ENCODE data around the gene GRIA4. TPM values are rescaled to one million over a fixed set of nuclear protein-coding genes. Genes with fewer than 3 reads are reported as not detected.

GRIA4 gene
- polyA plus RNA-seq, 1 donor from 2014 or later: 6.3 TPM

DNA sequence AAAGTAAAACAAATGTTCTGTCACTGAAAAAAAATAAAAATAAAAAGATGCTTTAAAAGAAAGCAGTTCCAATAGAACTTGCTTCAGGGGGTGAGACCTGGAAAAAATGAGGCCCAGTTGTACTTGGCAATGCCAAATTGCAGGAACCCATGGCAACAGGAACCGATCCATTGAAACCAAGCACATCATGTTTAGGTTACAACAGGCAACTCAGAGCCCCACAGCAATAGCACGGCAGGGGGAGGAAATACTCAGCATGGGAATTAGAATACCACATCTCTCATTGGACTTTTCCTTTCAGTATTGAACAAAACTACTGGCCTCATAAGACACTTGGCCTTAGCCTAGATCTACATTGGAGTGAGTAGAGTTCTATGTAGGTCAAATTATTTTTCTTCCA, 327.9 kb downstream of the GRIA4 start:
- Histone ChIP-seq H2AFZ (ENCODE audit: low read depth, low read length) (no peak overlapping the region), H3K4me2 (ENCODE audit: low read length) (no peak overlapping the region), H3K4me3 (ENCODE audit: low read length) (no peak overlapping the region), H3K9me2 (ENCODE audit: insufficient read depth, low read length) (no peaks in the 10 kb centered on the region), H4K20me1 (ENCODE audit: insufficient read depth) (no peaks in the 10 kb centered on the region), H3K27ac (ENCODE audit: low read length) (no peak overlapping the region), H3K79me2 (replicated peaks; ENCODE audit: insufficient read depth, low read length) (no peaks in the 10 kb centered on the region), H3K36me3 (ENCODE audit: insufficient read depth, low read length) (no peaks in the 10 kb centered on the region), H3K9me3 (ENCODE audit: low read length) (no peaks in the 10 kb centered on the region), H3K27me3 (ENCODE audit: insufficient read depth, low read depth, low read length) (peaks cover 3% of the 10 kb centered on the region), H3F3A (ENCODE audit: insufficient read depth, low read length, poor library complexity, severe bottlenecking) (no peaks in the 10 kb centered on the region), H3K9ac (ENCODE audit: low read length) (no peak overlapping the region)
- no peak for TF ChIP-seq CTCF (IDR thresholded peaks at IDR 0.05; ENCODE audit: poor library complexity, severe bottlenecking)
- TF ChIP-seq EP300 (conservative IDR thresholded peaks at IDR 0.05; ENCODE audit: poor library complexity, severe bottlenecking): no peak
- no peak for TF ChIP-seq TAF1 (IDR thresholded peaks at IDR 0.05; ENCODE audit: low read depth)

- Histone ChIP-seq H3K9me2 (ENCODE audit: insufficient read depth, low read length) (no peaks in the 10 kb centered on the region), H3K27me3 (ENCODE audit: insufficient read depth, low read depth, low read length) (no peaks in the 10 kb centered on the region), H3K27ac (ENCODE audit: low read length) (no peak overlapping the region), H3K9ac (ENCODE audit: low read length) (no peak overlapping the region), H4K20me1 (ENCODE audit: insufficient read depth) (no peaks in the 10 kb centered on the region), H2AFZ (ENCODE audit: low read depth, low read length) (no peak overlapping the region), H3K36me3 (ENCODE audit: insufficient read depth, low read length) (no peaks in the 10 kb centered on the region), H3K79me2 (replicated peaks; ENCODE audit: insufficient read depth, low read length) (no peaks in the 10 kb centered on the region), H3K4me2 (ENCODE audit: low read length) (no peak overlapping the region), H3F3A (ENCODE audit: insufficient read depth, low read length, poor library complexity, severe bottlenecking) (no peaks in the 10 kb centered on the region), H3K4me3 (ENCODE audit: low read length) (no peak overlapping the region), H3K9me3 (ENCODE audit: low read length) (no peaks in the 10 kb centered on the region)
- no peak for TF ChIP-seq SMC3 (conservative IDR thresholded peaks at IDR 0.05; ENCODE audit: poor library complexity)
- TF ChIP-seq, protein P1, sequence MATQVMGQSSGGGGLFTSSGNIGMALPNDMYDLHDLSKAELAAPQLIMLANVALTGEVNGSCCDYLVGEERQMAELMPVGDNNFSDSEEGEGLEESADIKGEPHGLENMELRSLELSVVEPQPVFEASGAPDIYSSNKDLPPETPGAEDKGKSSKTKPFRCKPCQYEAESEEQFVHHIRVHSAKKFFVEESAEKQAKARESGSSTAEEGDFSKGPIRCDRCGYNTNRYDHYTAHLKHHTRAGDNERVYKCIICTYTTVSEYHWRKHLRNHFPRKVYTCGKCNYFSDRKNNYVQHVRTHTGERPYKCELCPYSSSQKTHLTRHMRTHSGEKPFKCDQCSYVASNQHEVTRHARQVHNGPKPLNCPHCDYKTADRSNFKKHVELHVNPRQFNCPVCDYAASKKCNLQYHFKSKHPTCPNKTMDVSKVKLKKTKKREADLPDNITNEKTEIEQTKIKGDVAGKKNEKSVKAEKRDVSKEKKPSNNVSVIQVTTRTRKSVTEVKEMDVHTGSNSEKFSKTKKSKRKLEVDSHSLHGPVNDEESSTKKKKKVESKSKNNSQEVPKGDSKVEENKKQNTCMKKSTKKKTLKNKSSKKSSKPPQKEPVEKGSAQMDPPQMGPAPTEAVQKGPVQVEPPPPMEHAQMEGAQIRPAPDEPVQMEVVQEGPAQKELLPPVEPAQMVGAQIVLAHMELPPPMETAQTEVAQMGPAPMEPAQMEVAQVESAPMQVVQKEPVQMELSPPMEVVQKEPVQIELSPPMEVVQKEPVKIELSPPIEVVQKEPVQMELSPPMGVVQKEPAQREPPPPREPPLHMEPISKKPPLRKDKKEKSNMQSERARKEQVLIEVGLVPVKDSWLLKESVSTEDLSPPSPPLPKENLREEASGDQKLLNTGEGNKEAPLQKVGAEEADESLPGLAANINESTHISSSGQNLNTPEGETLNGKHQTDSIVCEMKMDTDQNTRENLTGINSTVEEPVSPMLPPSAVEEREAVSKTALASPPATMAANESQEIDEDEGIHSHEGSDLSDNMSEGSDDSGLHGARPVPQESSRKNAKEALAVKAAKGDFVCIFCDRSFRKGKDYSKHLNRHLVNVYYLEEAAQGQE (IDR thresholded peaks at IDR 0.05; ENCODE audit: borderline replicate concordance): no peak
- TF ChIP-seq RAD21 (conservative IDR thresholded peaks at IDR 0.05): no peak
- no peak for TF ChIP-seq TAF1 (IDR thresholded peaks at IDR 0.05; ENCODE audit: low read depth)
These were observed 333.0 kb downstream of the GRIA4 start for GRCh38 chr11:105942921-105943320.

DNA sequence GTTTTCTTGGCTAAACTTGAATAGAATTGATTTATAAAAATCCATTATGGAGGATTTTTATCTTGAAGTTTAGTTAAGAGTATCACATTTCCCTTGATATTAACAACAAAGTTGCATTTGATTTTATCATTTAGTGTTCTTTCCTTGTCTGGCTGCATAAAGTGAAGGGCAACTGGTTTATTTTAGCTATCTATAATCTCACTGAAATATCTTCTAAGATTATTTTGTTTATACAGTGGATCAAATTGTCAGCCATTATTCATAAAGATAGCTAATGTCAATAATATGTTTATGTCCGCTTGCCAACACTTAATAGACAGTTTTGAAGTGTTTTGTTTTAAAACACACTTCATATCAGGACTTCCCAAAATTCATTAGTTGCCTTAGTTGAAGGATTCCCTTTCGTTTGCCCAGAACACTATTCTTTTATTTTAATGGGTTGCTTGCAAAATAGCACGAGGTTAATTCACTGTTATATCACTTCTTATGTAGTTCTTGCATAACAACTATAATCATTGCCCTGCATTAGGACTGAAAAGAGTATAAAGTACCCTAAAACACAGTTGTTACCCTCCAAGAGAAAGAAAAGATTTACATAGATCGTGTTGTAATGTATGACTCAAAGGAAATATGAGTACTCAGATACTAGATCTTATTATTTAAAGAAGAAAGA, 339.2 kb downstream of the GRIA4 start:
- Histone ChIP-seq H3K36me3 (ENCODE audit: insufficient read depth, low read length) (no peaks in the 10 kb centered on the region), H3K4me2 (ENCODE audit: low read length) (no peak overlapping the region), H3K79me2 (replicated peaks; ENCODE audit: insufficient read depth, low read length) (no peaks in the 10 kb centered on the region), H3K27me3 (ENCODE audit: insufficient read depth, low read depth, low read length) (no peaks in the 10 kb centered on the region), H4K20me1 (ENCODE audit: insufficient read depth) (no peaks in the 10 kb centered on the region), H3K9ac (ENCODE audit: low read length) (no peak overlapping the region), H3F3A (ENCODE audit: insufficient read depth, low read length, poor library complexity, severe bottlenecking) (no peaks in the 10 kb centered on the region), H3K9me3 (ENCODE audit: low read length) (no peaks in the 10 kb centered on the region), H2AFZ (ENCODE audit: low read depth, low read length) (no peak overlapping the region), H3K9me2 (ENCODE audit: insufficient read depth, low read length) (no peaks in the 10 kb centered on the region), H3K4me3 (ENCODE audit: low read length) (no peak overlapping the region), H3K27ac (ENCODE audit: low read length) (no peak overlapping the region)
- no peak for TF ChIP-seq TAF1 (IDR thresholded peaks at IDR 0.05; ENCODE audit: low read depth)
- no peak for TF ChIP-seq POLR2AphosphoS5 (IDR thresholded peaks at IDR 0.05)
- TF ChIP-seq CTCF (IDR thresholded peaks at IDR 0.05; ENCODE audit: poor library complexity, severe bottlenecking): no peak

Measured in neural cell (in vitro differentiated cells).